ENCODE results near the gene OPN3.

Gene OPN3

GRCh38 chr1:241644259-241644658, 4.1 kb upstream of the OPN3 start:
- no peak for DNase-seq (ENCODE audit: low read depth)
- H3K4me3 ChIP-seq (ENCODE audit: low read depth, low read length) = no peak overlapping the region
- TF ChIP-seq, protein P1, sequence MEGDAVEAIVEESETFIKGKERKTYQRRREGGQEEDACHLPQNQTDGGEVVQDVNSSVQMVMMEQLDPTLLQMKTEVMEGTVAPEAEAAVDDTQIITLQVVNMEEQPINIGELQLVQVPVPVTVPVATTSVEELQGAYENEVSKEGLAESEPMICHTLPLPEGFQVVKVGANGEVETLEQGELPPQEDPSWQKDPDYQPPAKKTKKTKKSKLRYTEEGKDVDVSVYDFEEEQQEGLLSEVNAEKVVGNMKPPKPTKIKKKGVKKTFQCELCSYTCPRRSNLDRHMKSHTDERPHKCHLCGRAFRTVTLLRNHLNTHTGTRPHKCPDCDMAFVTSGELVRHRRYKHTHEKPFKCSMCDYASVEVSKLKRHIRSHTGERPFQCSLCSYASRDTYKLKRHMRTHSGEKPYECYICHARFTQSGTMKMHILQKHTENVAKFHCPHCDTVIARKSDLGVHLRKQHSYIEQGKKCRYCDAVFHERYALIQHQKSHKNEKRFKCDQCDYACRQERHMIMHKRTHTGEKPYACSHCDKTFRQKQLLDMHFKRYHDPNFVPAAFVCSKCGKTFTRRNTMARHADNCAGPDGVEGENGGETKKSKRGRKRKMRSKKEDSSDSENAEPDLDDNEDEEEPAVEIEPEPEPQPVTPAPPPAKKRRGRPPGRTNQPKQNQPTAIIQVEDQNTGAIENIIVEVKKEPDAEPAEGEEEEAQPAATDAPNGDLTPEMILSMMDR (IDR thresholded peaks at IDR 0.05; ENCODE audit: low read depth, low read length) = no peak
- TF ChIP-seq POLR2A (IDR thresholded peaks at IDR 0.05; ENCODE audit: extremely low read depth, insufficient read length) (no peak), MYC (IDR thresholded peaks at IDR 0.05; ENCODE audit: low read depth, low read length) (no peak)
- TF ChIP-seq, protein P2, sequence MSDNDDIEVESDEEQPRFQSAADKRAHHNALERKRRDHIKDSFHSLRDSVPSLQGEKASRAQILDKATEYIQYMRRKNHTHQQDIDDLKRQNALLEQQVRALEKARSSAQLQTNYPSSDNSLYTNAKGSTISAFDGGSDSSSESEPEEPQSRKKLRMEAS (IDR thresholded peaks at IDR 0.05; ENCODE audit: low read depth, low read length) = no peak

DNA sequence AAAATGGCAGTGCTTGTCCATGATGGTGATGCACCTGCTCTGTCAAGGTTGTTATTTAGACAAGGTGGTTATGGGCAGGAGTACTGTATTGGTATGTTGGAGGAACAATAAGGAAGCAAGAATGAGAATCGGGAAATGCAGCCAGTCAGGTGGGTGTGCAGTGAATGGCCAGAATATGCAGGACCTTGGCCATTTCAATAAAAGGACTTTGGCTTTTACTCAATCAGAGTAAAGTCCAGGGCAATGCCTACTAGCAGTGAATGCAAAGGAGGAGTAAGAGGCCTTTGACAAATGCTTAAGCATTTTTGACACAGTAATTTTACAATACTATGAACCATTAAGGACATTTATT, 2.4 kb upstream of the OPN3 start:
- TF ChIP-seq, protein P2 (IDR thresholded peaks at IDR 0.05; ENCODE audit: low read depth, low read length) = no peak
- TF ChIP-seq, protein P1 (IDR thresholded peaks at IDR 0.05; ENCODE audit: low read depth, low read length) = no peak
- TF ChIP-seq MYC (IDR thresholded peaks at IDR 0.05; ENCODE audit: low read depth, low read length) (no peak), POLR2A (IDR thresholded peaks at IDR 0.05; ENCODE audit: extremely low read depth, insufficient read length) (no peak)

DNA sequence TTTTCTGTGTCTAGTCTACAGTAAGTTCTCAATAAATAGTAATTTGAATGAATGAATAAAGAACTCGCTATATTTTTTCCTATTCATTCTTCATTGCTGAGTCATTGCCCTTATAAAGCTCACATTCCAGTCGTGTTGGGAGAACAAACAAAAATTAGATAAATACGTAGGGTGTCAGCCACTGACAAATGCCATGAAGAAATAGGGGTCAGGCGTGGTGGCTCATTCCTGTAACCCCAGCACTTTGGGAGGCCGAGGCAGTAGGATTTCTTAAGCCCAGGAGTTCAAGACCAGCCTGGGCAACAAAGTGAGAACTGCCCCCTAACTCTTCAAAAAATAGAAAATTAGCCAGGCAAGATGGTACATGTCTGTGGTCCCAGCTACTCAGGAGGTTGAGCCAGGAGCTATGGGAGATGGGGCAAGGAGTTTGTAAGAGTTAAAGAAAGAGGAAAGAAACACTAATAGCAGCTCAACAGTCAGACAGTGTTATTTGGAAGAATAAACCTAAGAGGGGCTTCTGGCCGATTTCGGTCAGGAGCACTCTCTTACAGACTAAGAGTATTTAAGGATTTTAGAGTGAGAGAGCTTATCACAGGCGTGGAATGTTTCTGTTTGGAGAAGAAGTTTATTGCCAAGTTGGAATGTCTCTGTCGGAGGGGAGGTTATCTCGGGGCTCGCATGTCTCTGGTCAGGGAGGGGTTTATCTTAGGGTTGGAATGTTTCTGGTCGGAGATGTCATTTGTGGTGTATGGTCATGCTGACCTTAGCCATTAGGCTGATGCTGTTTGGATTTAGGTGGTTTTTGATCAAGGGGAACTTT, 1.8 kb upstream of the OPN3 start:
- no peak overlapping the region for H3K4me3 ChIP-seq (ENCODE audit: low read depth, low read length)
- TF ChIP-seq MYC (IDR thresholded peaks at IDR 0.05; ENCODE audit: low read depth, low read length) (no peak), POLR2A (IDR thresholded peaks at IDR 0.05; ENCODE audit: extremely low read depth, insufficient read length) (no peak)
- TF ChIP-seq, protein P2 (IDR thresholded peaks at IDR 0.05; ENCODE audit: low read depth, low read length) = no peak
- TF ChIP-seq, protein P1 (IDR thresholded peaks at IDR 0.05; ENCODE audit: low read depth, low read length) = no peak
- DNase-seq (ENCODE audit: low read depth) = no peak

More for the DNA sequence above, 2.4 kb upstream of the OPN3 start:
- H3K4me3 ChIP-seq (ENCODE audit: low read depth, low read length) = no peak overlapping the region
- DNase-seq (ENCODE audit: low read depth) = no peak

DNA sequence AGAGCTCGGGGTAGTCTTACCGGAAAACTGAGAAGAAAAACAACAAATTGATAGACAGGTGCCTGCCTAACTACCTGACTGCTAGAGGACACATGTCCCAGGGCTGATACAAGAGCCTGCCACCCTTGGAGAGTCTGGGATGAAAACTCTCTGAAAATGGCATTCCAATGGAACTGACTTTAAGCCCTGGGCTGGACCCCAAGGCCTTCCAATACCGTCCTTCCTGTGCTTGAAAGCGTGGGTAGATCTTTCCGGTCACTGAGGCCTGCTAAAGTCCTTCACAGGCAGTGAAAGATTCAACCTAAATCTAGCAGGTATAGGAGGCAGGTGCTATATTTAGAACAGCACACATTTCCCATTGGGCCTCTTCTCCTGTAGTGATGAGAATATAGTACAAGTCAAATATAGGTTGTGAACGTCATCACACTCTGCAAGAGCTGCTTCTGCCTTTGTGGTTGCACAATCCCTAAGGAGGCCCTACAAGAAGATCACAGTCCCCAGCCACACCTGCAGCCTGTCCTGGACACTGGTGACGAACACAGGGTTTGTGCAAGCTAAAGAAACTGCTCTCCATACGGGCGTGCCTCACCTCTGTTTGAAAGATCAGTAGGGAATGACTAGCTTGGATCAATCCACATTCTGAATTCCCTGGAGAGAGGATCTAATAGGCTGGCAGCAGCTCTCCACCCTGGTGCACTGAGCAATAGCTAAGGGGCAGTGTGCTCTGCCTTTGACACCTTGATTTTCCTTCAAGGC, 876 bp upstream of the OPN3 start:
- DNase-seq (ENCODE audit: low read depth) = peak; percentile 70
- H3K4me3 ChIP-seq (ENCODE audit: low read depth, low read length) = no peak overlapping the region
- no peak for TF ChIP-seq POLR2A (IDR thresholded peaks at IDR 0.05; ENCODE audit: extremely low read depth, insufficient read length)
- no peak for TF ChIP-seq MYC (IDR thresholded peaks at IDR 0.05; ENCODE audit: low read depth, low read length)
- TF ChIP-seq, protein P2 (IDR thresholded peaks at IDR 0.05; ENCODE audit: low read depth, low read length) = no peak
- TF ChIP-seq, protein P1 (IDR thresholded peaks at IDR 0.05; ENCODE audit: low read depth, low read length) = no peak

GRCh38 chr1:241639623-241640148, 483 bp downstream of the OPN3 start:
- H3K4me3 ChIP-seq (ENCODE audit: low read depth, low read length) = peak overlapping the region; percentile 95
- DNase-seq (ENCODE audit: low read depth) = peak; percentile 66
- TF ChIP-seq, protein P1 (IDR thresholded peaks at IDR 0.05; ENCODE audit: low read depth, low read length) = no peak
- TF ChIP-seq MYC (IDR thresholded peaks at IDR 0.05; ENCODE audit: low read depth, low read length) = peak; percentile 56
- TF ChIP-seq, protein P2 (IDR thresholded peaks at IDR 0.05; ENCODE audit: low read depth, low read length) = peak; percentile 29

All from NB4 (cell line).